B cell (primary cell): ENCODE measurements around the gene TRIM31. TPM values are rescaled to one million over a fixed set of nuclear protein-coding genes. Genes with fewer than 3 reads are reported as not detected.

ENCODE experiments used
- ATAC-seq: fragments of 200-7000 bp; cut with Tn5 transposase; one replicate; pipeline ENCODE4 v1.10.0; 2021; ENCODE audit warnings: low read depth, mild to moderate bottlenecking, moderate number of reproducible peaks, moderate library complexity
- CTCF ChIA-PET: fragments of 350-600 bp; sonication (Branson Sonifier 250); formaldehyde crosslinking; loops from one replicate; lab custom pipeline; 2021; ENCODE audit warnings: antibody characterized with exemption, inconsistent platforms; lab: Charles Lee
- POLR2A ChIA-PET: fragments of 350-600 bp; sonication (Branson Sonifier 250); formaldehyde crosslinking; loops from one replicate; lab custom pipeline; 2021; ENCODE audit warnings: antibody characterized with exemption; lab: Charles Lee
- DNase-seq: peaks from one replicate; pipeline ENCODE4 v3.0.0; 2013
- H2AFZ ChIP-seq: 2 replicates; pipeline ENCODE4 v1.6.1; 2012; ENCODE audit warnings: mild to moderate bottlenecking, low read depth, low read length; ENCODE audit not compliant: insufficient read depth, poor library complexity, severe bottlenecking
- H3K27ac ChIP-seq, 2 donors: 1 replicate in 1 of 2; 2 replicates in 1 of 2; pipeline ENCODE4 v1.5.1; 2012 to 2013; ENCODE audit warnings: low read length in 2 of 2, mild to moderate bottlenecking in 2 of 2, moderate library complexity in 1 of 2
- H3K27me3 ChIP-seq, 4 experiments: fragments of 200-600 bp in 1 of 4; sonication (generic) in 1 of 4; replicated peaks in 1 of 4; 1 replicate in 2 of 4; 2 replicates in 2 of 4; pipeline versions ENCODE4 v1.6.1 to v1.7.0; 2013 to 2016; ENCODE audit warnings: low read length in 3 of 4, mild to moderate bottlenecking in 2 of 4, mixed read lengths in 1 of 4, moderate library complexity in 1 of 4; ENCODE audit not compliant: insufficient read depth in 4 of 4, control insufficient read depth in 3 of 4; ENCODE audit errors: control extremely low read depth in 1 of 4
- H3K36me3 ChIP-seq, 2 experiments: replicated peaks in 1 of 2; 1 replicate in 1 of 2; 2 replicates in 1 of 2; pipeline versions ENCODE4 v1.6.1 to v1.7.1; 2013; ENCODE audit warnings: low read length in 1 of 2; ENCODE audit not compliant: insufficient read depth in 2 of 2, control insufficient read depth in 1 of 2; ENCODE audit errors: control extremely low read depth in 1 of 2, extremely low read depth in 1 of 2
- H3K4me1 ChIP-seq, 2 donors: fragments of 200-600 bp in 1 of 2; sonication (generic) in 1 of 2; 1 replicate in 1 of 2; 2 replicates in 1 of 2; pipeline versions ENCODE4 v1.5.1 to v1.6.1; 2013 to 2017; ENCODE audit warnings: low read length in 2 of 2; ENCODE audit not compliant: control insufficient read depth in 2 of 2, insufficient read depth in 2 of 2
- H3K4me2 ChIP-seq: replicated peaks from 2 replicates; pipeline ENCODE3; 2012; ENCODE audit warnings: mild to moderate bottlenecking, low read depth, low read length; ENCODE audit not compliant: poor library complexity, severe bottlenecking
- H3K4me3 ChIP-seq, 5 experiments: fragments of 200-600 bp in 1 of 5; sonication (generic) in 1 of 5; 1 replicate in 3 of 5; 2 replicates in 2 of 5; pipeline versions ENCODE4 v1.5.1 to v1.7.0; 2011 to 2016; ENCODE audit warnings: low read length in 4 of 5, mild to moderate bottlenecking in 4 of 5, low read depth in 2 of 5, control low read depth in 1 of 5, moderate library complexity in 1 of 5; ENCODE audit not compliant: insufficient read depth in 1 of 5; ENCODE audit errors: control extremely low read depth in 1 of 5, extremely low read depth in 1 of 5
- H3K79me2 ChIP-seq: fragments of 200-600 bp; sonication (generic); one replicate; pipeline ENCODE4 v1.6.0; 2016; ENCODE audit warnings: low read length; ENCODE audit not compliant: control insufficient read depth, insufficient read depth
- H3K9ac ChIP-seq: fragments of 200-600 bp; sonication (generic); 2 replicates; pipeline ENCODE4 v1.6.1; 2017; ENCODE audit warnings: mild to moderate bottlenecking, low read length, moderate library complexity
- H3K9me3 ChIP-seq, 3 donors: one replicate each; pipeline versions ENCODE4 v1.6.1 to v1.7.1; 2013; ENCODE audit warnings: low read length in 2 of 3; ENCODE audit not compliant: control insufficient read depth in 2 of 3, insufficient read depth in 1 of 3; ENCODE audit errors: control extremely low read depth in 1 of 3
- H4K20me1 ChIP-seq: 2 replicates; pipeline ENCODE4 v1.6.0; 2012; ENCODE audit warnings: mild to moderate bottlenecking, low read length; ENCODE audit not compliant: insufficient read depth, control insufficient read depth, poor library complexity, severe bottlenecking
- H3K27ac Mint-ChIP-seq: one replicate; pipeline ENCODE4 v1.8.0; 2021; ENCODE audit warnings: mixed read lengths
- H3K27me3 Mint-ChIP-seq: one replicate; pipeline ENCODE4 v1.8.0; 2021; ENCODE audit warnings: mixed read lengths
- H3K4me1 Mint-ChIP-seq: one replicate; pipeline ENCODE4 v1.8.0; 2021; ENCODE audit warnings: mixed read lengths
- H3K4me3 Mint-ChIP-seq: one replicate; pipeline ENCODE4 v1.8.0; 2021; ENCODE audit warnings: mixed read lengths
- H3K9me3 Mint-ChIP-seq: one replicate; pipeline ENCODE4 v1.8.0; 2022; ENCODE audit warnings: mixed read lengths; ENCODE audit not compliant: insufficient read depth
- CTCF ChIP-seq: fragments of 200-600 bp; IDR thresholded peaks from one replicate; pipeline ENCODE4 v1.8.0; 2022; ENCODE audit warnings: antibody characterized with exemption, mild to moderate bottlenecking
- EZH2 ChIP-seq: IDR thresholded peaks from 2 replicates; pipeline ENCODE4 v1.6.1; 2012; ENCODE audit warnings: borderline replicate concordance, low read depth, mild to moderate bottlenecking, moderate library complexity, low read length; ENCODE audit not compliant: insufficient read depth, poor library complexity, severe bottlenecking
- WGBS: methylation state at CpG from one replicate; pipeline ENCODE4 v1.1.5; 2013; ENCODE audit warnings: missing lambda C conversion rate; ENCODE audit not compliant: insufficient coverage; 5-methylcytosine and 5-hydroxymethylcytosine counted together
- intact Hi-C: fragments of 100-400 bp; cut with micrococcal nuclease; formaldehyde crosslinking; loops from one replicate; pipeline ENCODE4 v1.10.0; 2022
- polyA plus RNA-seq: library from polyadenylated mRNA; depleted of rRNA; stranded (reverse); fragments of >200 nt; gene quantifications from 2 replicates; pipeline ENCODE4 v1.2.3, GENCODE V29; 2012
- total RNA-seq, 2 donors: library from RNA; stranded (reverse); fragments of 120-200 nt in 1 of 2; gene quantifications; 1 replicate in 1 of 2; 2 replicates in 1 of 2; pipeline versions ENCODE4 v1.2.3 to v1.2.4, GENCODE V29; 2013 to 2022

Gene TRIM31
- total and polyA plus RNA-seq, 2 donors (not counting 1 experiment from before 2014, with no cell fraction given) = not detected

- peak overlapping the region; percentile 82 for H2AFZ ChIP-seq
- intact Hi-C loops = loop anchor here (1.0 to 10.0 kb wide), 8 partner anchors 28 to 294 kb away; partner anchors contain the start of genes PPP1R11, TRIM26 and TRIM39
- peaks cover 37 to 40% of the 10 kb centered on the region in 2 donors for H3K4me1 ChIP-seq
- peak overlapping the region; percentile 60 for H3K9ac ChIP-seq
- H3K4me2 ChIP-seq = peak overlapping the region; percentile 82
- H3K36me3 ChIP-seq = no peaks in the 10 kb centered on the region
- H3K27me3 ChIP-seq = peaks cover 3 to 65% (median 51%) of the 10 kb centered on the region in 4 experiments
- no peaks in the 10 kb centered on the region for H3K9me3 Mint-ChIP-seq
- CTCF ChIA-PET = interaction anchor here (0.7 to 4.0 kb wide), 23 partner anchors 9 to 449 kb away, joined by 3 to 194 read pairs (median 5); partner anchors contain the start of genes POLR1H, PPP1R11, TRIM26 and TRIM39
- no peaks in the 10 kb centered on the region for H3K79me2 ChIP-seq
- no peak for TF ChIP-seq EZH2
- TF ChIP-seq CTCF = peak; percentile 92
- WGBS = 5% methylated on average over 29 of the region's 36 CpGs
- peaks cover 32% of the 10 kb centered on the region for H3K4me1 Mint-ChIP-seq
- peak overlapping the region; percentile 91 for H3K4me3 Mint-ChIP-seq
- DNase-seq = peak; percentile 92
- POLR2A ChIA-PET = interaction anchor here (0.8 to 2.1 kb wide), 4 partner anchors 27 to 138 kb away, joined by 3 to 10 read pairs (median 5); partner anchors contain the start of gene POLR1H
- H3K27me3 Mint-ChIP-seq = peaks cover 52% of the 10 kb centered on the region
- peak; percentile 82 for ATAC-seq
- H3K27ac Mint-ChIP-seq = peak overlapping the region; percentile 59
- H4K20me1 ChIP-seq = no peaks in the 10 kb centered on the region
- peak overlapping the region in 4 of 5 experiments; percentile 44 to 64 (median 54) for H3K4me3 ChIP-seq
- H3K9me3 ChIP-seq = peaks cover 0 to 15% (median 0%) of the 10 kb centered on the region in 3 donors
- peak overlapping the region in 1 of 2 donors; percentile 22 for H3K27ac ChIP-seq
These were observed 9.7 kb downstream of the TRIM31 start for GRCh38 chr6:30102970-30103871.
